ES-I3 (cell line): ENCODE data around the gene CHCHD3.

Experiments used
- H3K36me3 ChIP-seq: 2 replicates; pipeline ENCODE4 v1.6.1; 2013; ENCODE audit warnings: mild to moderate bottlenecking, low read length, control low read depth, moderate library complexity; ENCODE audit not compliant: insufficient read depth
- H3K4me1 ChIP-seq: 2 replicates; pipeline ENCODE4 v1.6.1; 2013; ENCODE audit warnings: mild to moderate bottlenecking, control low read depth, low read length; ENCODE audit not compliant: insufficient read depth
- H3K9ac ChIP-seq: 2 replicates; pipeline ENCODE4 v1.6.1; 2013; ENCODE audit warnings: low read depth, mild to moderate bottlenecking, low read length, moderate library complexity
- H3K9me3 ChIP-seq: 2 replicates; pipeline ENCODE4 v1.6.1; 2013; ENCODE audit warnings: mild to moderate bottlenecking, low read length, moderate library complexity; ENCODE audit not compliant: control insufficient read depth, insufficient read depth

The CHCHD3 gene

DNA sequence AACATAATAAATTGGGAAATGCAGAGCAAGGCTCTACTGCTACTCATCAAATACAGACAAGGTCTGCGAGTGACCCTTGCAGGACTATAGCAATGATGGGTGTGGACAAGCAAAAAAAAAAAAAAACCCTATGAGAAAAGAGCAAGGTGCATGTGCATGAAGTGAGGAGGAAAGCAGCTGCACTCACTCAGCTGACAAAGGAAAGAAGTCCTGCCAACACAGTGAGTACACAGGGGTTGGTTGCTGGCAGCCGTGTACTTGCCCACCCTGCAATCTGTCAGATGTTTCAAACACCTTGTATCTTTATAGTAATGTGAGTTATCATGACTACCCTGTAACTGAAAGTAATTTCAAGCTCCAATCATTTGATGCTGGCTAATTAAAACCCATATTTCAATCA lies 20.5 kb downstream of the CHCHD3 start:
- H3K36me3 ChIP-seq: no peaks in the 10 kb centered on the region; the same call in 1 of the 2 replicates
- no peak overlapping the region for H3K9ac ChIP-seq
- no peaks in the 10 kb centered on the region for H3K4me1 ChIP-seq
- no peaks in the 10 kb centered on the region for H3K9me3 ChIP-seq

DNA sequence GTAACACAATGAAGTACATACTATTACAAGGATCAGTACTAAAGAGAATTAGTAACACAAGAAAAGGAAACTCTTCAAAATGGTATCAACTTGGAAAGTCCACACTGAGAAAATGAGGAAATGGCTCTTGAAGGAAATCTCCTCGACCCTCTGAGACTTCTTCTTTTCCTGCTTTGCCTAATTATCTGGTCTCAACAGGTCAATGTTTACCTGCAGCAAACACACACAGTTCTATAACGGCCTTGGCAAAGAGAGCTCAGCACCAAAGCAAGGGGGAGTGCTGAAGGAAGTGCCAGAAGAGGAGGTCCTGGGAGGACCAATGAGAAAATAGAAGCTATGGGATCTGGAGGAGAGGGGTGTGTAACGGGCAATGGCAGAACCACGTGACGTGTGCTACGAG lies 21.9 kb downstream of the CHCHD3 start:
- Histone ChIP-seq H3K9ac (no peak overlapping the region), H3K36me3 (no peaks in the 10 kb centered on the region; the same call in 1 of the 2 replicates), H3K9me3 (no peaks in the 10 kb centered on the region), H3K4me1 (no peaks in the 10 kb centered on the region)

DNA sequence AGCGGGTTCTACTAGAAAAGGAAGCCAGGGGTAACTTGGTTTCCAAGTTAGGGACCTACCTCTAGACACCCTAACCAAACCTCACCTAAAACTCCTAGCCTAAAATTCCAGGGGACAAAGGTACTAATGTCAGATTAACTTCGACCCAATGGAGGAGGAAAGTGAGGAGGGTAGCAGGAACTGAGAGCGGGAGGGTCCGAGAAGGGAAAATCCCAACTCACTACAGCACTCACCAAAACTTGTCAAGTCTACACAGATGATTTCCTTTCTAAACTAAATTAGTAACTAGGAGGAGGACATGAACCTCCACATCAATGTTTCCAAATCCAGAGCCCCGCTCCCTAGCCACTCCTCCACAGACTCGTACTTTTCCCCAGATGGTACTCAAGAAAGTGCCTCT lies 22.6 kb downstream of the CHCHD3 start:
- H3K36me3 ChIP-seq: no peaks in the 10 kb centered on the region; the same call in 1 of the 2 replicates
- H3K9me3 ChIP-seq: no peaks in the 10 kb centered on the region
- H3K9ac ChIP-seq: no peak overlapping the region
- no peaks in the 10 kb centered on the region for H3K4me1 ChIP-seq

DNA sequence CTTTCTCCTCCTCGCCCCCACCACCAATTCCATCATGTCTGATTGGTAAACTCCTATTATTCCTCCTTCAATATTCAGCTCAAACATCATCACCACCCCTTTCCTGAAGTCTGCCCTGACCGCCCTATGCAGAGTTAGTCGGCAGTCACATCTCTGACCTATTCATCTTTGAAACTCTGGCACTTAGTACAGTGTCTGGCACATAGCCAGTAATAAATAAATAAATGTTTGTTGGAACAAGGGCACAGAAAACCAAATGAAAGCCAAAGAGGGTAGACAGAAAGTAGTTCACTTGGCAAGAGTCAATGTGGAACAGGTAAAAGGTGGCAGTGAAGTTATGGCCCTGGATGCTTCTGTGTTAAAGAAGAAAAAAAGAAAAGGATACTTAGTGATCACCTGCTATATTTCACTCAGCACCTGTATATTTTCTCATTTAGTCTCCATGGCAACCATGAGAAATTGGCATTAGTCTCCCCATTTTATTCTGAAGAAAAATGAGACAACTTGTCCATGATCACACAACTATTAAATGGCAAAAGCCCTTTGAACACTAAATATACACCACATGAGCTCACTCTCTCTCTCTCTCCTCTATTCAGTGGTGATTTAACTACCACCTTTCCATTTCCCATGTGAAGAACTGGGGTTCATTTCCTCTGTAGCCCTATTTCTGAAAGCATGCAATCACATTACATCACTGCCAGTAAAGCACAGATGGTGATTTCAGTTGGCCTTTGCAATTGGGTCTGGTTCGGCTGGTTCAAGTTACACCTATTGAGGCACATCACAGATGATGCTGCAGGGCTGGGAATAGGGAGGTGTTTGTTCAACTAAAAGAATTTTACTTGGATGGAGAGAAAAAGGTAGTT lies 25.3 kb downstream of the CHCHD3 start:
- Histone ChIP-seq H3K36me3 (no peaks in the 10 kb centered on the region), H3K9ac (no peak overlapping the region), H3K9me3 (no peaks in the 10 kb centered on the region), H3K4me1 (0 out of 2 replicates have a peak, but pooled peaks cover 4% of the 10 kb centered on the region)

DNA sequence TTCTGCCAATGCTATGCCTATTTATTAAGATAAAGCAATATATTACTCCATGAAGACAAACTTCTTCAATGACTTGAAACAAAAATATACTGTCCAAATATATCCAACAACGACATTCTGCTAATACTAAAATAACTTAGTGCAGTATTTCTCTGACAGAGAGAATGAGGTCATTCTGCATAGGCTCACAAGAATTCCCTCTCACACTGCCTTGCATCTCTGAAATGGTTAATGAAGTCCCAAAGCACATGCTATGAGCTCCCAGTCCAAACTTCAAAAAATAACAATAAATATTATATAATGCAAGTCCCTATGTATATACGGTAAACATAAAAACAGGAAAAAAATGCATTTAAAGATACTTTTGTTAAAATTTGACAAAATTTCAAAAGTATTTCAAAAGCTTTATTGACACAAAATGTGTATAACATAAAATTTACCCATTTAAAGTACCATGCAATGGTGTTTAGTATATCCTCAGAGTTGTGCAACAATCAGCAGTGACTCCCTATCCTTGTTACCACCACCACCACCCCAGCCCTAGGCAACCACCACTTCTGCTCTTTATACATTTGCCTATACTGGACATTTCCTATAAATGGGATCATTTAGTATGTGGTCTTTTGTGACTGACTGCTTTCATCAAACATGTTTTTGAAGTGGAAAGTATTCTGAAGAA lies 27.6 kb downstream of the CHCHD3 start:
- Histone ChIP-seq H3K9me3 (no peaks in the 10 kb centered on the region), H3K9ac (no peak overlapping the region), H3K4me1 (peaks cover 7% of the 10 kb centered on the region; the same call in 1 of the 2 replicates), H3K36me3 (no peaks in the 10 kb centered on the region)

DNA sequence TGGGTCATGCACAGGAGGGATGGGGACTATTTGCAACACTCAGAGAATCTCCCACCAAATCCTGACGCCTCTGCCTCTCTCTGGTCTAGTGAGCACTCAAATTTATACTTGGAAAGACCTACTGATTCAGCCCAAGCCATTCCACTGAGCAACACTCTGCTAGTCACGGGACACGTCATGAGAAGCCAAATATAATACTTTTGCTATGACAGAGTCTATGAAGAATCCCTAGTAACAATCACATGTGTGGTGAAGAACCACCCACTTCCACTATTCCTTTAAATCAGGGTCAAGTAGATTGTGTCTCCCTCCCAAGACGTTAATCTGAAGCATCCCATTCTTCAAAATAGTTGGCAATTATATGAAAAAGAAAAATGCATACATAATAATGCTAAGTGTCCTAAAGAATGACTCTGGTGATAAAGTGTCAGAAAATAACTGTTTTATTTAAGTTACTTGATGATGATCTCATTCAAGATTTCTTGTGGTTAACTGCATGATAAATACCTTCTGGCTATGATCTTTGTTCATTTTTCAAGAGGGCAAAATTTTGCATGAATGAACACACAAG lies 28.5 kb downstream of the CHCHD3 start:
- H3K9me3 ChIP-seq: no peaks in the 10 kb centered on the region
- H3K36me3 ChIP-seq: no peaks in the 10 kb centered on the region
- no peak overlapping the region for H3K9ac ChIP-seq
- H3K4me1 ChIP-seq: peaks cover 7% of the 10 kb centered on the region; the same call in 1 of the 2 replicates

DNA sequence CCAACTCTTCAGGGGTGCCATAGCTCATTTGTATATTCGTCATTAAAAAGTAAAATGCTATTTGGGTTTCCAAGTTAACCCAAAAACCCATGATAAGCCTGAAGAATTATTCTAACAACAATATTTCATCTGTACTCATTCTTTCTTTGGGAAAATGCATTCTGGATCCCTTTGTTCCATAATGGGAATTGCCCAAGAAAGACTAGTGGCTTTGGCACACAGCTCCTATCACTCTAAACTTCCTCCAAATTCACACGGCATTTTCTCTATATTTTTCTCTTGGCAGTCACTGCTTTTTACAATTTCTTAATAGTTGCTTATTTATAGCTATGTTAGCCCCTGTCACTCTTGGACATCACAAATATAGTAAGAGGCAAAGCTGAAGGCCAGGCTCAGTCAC lies 29.1 kb downstream of the CHCHD3 start:
- no peak overlapping the region for H3K9ac ChIP-seq
- H3K4me1 ChIP-seq: peaks cover 7% of the 10 kb centered on the region; the same call in 1 of the 2 replicates
- H3K36me3 ChIP-seq: no peaks in the 10 kb centered on the region
- H3K9me3 ChIP-seq: no peaks in the 10 kb centered on the region

DNA sequence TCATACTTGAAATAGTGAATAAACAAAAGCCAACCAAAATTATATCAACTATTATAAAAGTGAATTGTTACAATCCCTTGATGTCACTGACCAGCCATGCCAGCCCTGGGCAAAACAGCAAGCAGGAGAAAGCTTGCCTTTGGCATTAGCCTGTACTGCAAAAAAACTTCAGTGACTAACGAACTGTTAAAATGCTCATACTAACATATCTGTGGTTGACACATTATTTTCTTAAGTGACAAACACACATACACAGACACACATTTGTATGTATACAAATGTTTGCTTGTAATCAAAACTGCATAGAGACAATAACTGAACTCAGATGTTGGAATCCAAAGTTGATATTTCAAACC lies 29.5 kb downstream of the CHCHD3 start:
- Histone ChIP-seq H3K9ac (no peak overlapping the region), H3K4me1 (peaks cover 7% of the 10 kb centered on the region; the same call in 1 of the 2 replicates), H3K9me3 (no peaks in the 10 kb centered on the region), H3K36me3 (no peaks in the 10 kb centered on the region)

DNA sequence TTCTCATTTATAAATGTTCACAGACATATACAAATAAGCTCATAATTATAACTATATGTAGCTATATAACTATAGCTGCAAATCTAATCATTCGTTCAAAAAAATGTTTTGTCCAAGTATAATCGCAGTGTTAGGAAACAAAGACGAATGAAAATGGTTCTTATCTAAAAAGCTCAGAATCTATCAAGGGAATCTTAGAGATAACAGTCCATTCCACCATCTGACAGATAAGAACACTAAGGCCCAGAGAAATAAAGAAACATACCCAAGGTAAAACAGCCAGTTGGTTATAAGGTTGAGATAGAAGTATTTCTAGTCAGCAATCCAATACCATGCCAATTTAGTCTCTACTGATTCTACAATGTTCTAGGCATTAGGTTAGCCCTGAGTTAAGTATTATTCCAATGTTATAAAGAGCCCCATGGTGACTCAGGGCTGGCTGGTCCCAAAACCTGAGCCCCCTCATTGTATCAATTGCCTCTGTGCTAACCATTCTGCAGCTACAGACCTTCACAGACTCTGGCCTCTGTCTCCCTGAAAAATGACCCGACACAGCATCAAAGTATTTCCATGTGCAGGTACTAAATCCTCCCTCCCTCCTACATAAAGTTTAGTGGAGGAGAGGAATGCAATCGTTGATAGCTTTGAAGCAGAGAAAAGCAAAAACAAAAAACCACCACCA lies 30.0 kb downstream of the CHCHD3 start:
- H3K9ac ChIP-seq: no peak overlapping the region

DNA sequence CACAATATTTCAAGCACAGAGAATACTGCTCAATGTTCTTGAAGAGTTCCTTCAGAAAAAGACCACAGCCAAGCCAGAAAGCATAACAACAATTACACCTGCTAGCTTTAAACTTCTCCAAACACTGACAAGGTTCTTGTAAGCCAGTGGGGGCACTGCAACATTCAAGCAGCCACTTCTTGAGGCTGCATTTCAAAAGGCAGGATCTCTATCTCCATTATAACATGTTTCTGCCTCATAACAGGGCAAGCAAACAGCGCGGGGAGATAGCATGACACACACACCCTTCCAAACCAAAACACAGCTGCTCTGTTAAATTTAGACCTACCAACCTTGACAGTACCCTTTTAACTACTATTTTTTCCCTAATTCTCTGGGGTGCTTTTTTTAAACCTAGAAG lies 30.8 kb downstream of the CHCHD3 start:
- Histone ChIP-seq H3K9ac (no peak overlapping the region), H3K4me1 (peaks cover 7% of the 10 kb centered on the region; the same call in 1 of the 2 replicates), H3K9me3 (no peaks in the 10 kb centered on the region), H3K36me3 (peaks cover 3% of the 10 kb centered on the region; the same call in 1 of the 2 replicates)

More for the DNA sequence above, 30.0 kb downstream of the CHCHD3 start:
- H3K9me3 ChIP-seq: no peaks in the 10 kb centered on the region
- peaks cover 7% of the 10 kb centered on the region; the same call in 1 of the 2 replicates for H3K4me1 ChIP-seq
- H3K36me3 ChIP-seq: peaks cover under 1% of the 10 kb centered on the region; the same call in 1 of the 2 replicates

DNA sequence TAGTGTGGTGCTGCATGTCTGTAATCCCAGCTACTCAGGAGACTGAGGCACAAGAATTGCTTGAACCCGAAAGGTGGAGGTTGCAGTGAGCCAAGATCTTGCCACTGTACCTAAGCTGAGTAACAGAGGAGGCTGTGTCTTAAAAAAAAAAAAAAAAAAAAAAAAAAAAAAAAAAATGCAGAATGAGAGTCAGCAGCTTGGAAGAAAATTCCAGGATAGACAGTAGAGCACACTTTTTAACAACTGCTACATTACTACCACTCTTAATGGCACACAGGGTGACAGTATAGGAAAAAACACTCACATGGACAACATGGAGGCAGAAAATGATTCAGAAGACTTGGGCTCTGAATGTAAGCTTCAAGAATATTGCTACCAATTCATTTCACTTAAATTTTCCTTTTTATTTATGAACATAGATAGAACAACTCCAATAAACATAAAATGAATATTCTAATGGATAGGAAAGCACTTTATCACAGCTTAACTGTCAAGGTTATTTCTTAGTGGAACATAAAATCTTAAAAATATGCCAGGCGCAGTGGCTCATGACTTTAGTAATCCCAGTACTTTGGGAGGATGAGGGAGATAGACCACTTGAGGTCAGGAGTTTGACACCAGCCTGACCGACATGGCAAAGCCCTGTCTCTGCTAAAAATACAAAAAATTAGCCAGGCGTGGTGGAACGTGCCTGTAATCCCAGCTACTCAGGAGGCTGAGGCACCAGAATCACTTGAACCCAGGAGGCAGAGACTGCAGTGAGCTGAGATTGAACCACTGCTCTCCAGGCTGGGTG lies 31.5 kb downstream of the CHCHD3 start:
- Histone ChIP-seq H3K9ac (no peak overlapping the region), H3K4me1 (peaks cover 8% of the 10 kb centered on the region; the same call in 1 of the 2 replicates), H3K9me3 (no peaks in the 10 kb centered on the region), H3K36me3 (peaks cover 3% of the 10 kb centered on the region; the same call in 1 of the 2 replicates)

DNA sequence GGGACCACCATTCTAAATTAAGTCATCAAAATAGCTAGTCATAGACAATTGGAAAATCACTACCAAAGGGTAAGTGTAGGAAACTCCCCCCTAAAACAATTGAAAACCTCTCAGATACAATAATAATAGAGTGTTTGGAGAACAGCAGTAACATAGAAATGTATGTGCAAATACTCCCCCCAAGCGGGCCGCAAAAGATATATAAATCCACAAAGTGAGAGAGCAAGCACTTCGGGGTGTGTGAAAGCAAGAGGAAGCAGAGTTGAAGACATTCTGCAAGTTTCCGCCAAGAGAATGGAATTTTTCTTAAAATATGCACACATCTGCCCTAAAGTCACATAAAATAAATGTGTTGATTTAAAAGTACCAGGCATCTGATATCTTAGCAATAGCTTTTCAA lies 33.3 kb downstream of the CHCHD3 start:
- peaks cover 3% of the 10 kb centered on the region; the same call in 1 of the 2 replicates for H3K36me3 ChIP-seq
- peaks cover 18% of the 10 kb centered on the region for H3K4me1 ChIP-seq
- no peaks in the 10 kb centered on the region for H3K9me3 ChIP-seq
- H3K9ac ChIP-seq: no peak overlapping the region

DNA sequence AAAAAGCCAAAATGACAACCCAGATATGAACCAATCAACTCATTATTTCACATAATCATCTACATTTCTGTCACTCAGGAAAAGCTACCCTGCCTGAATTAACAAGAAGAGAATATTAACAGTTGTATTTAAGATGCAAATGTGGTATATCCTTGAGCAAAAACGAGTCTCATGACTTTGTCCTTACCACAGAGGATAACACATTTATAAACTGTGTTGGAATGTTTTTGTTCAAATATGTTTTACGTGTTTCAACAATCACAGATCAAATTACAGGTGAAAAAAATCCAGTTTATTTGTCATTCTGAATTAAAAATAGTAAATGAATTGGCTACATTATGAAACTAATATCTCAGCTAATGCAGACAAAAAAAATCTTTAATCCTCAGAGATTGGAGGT lies 34.6 kb downstream of the CHCHD3 start:
- no peak overlapping the region for H3K9ac ChIP-seq
- peaks cover 18% of the 10 kb centered on the region for H3K4me1 ChIP-seq
- no peaks in the 10 kb centered on the region for H3K9me3 ChIP-seq
- peaks cover 3% of the 10 kb centered on the region; the same call in 1 of the 2 replicates for H3K36me3 ChIP-seq
